GM19467 (cell line): ENCODE results near the gene FOXL2NB.

Experiments used
- ATAC-seq: cut with Tn5 transposase; IDR thresholded peaks from one replicate; pipeline ENCODE4 v1.9.1; 2021; ENCODE audit warnings: mild to moderate bottlenecking, moderate library complexity; ENCODE audit not compliant: unreplicated experiment

FOXL2NB gene

DNA sequence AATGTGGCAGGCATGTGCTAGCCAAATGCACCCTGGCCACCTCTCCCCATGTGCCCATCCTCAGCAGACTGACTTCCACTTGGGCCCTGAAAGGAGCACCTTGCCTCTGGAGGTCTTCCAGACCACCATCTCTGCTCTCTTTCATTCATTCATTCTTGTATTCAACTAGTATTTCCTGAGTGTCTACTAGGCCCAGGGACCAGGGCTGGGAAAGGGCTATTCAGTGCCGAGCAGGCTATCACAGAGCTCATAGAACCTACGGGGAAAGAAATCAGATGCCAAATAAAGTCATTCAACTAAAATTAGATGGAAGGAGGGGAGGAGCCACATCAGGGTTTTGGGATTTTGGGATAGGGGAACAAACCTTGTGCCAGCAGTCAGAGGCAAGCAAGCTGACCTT lies 40.2 kb downstream of the FOXL2NB start:
- ATAC-seq = no peak

GRCh38 chr3:138995706-138996105 lies 48.7 kb downstream of the FOXL2NB start:
- ATAC-seq = no peak
